HG02798 (cell line): ENCODE data around the gene ERBB2.
"Not testable (repeated sequence)": the region's sequence is repeated elsewhere in the genome, so short reads cannot be mapped to it uniquely, and the experiment has no call there.

ENCODE experiments used
- ATAC-seq: cut with Tn5 transposase; IDR thresholded peaks from one replicate; pipeline ENCODE4 v1.9.1; 2021; ENCODE audit warnings: mild to moderate bottlenecking; ENCODE audit not compliant: unreplicated experiment, poor library complexity

ERBB2 gene

DNA sequence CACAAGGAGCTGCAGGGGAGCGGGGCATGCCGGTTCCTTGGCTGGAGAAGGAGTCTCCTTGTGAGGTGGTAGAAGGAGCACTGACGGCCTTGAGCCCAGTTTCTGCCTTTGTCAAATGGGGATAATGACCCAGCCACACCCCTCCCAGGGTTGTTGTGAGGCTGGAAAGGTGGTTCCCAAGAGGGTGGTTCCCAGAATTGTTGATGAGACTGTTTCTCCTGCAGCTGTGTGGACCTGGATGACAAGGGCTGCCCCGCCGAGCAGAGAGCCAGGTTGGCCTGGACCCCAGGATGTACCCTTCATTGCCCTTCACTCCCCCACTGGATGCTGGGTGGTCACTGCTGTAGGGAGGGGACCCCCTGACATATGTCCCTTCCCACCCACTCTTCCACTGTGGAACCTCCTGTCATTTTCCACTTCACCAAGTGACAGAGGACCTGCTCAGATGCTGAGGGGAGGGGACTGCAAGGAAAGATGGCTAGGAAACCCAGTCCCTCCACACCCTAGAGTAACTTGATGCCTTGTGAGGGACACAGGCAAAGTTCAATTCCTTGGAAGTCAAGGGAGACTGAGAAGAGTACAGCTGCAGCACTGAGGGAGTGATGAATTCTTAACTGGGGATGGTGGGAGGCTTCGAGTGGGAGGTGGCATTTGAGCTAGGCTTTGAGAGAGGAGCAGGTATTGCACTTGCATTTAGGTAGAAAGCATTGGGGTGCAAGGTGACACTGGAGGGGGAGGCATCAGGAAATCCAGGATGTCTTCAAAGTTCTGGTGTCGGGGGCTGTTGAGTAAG, 19.9 kb downstream of the ERBB2 start:
- ATAC-seq: no peak

DNA sequence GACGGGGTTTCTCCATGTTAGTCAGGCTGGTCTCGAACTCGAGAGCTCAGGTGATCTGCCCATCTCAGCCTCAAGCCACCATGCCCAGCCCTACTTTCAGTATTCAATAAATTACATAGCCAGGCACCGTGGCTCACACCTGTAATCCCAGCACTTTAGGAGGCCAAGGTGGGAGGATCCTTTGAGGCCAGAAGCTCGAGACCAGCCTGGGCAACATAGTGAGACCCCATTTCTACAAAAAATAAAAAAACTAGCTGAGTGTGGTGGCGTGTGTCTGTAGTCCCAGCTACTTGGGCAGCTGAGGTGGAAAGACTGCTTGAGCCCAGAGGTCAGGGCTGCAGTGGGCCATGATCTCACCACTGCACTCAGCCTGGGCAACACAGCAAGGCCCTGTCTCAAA, 22.2 kb downstream of the ERBB2 start:
- no peak for ATAC-seq

DNA sequence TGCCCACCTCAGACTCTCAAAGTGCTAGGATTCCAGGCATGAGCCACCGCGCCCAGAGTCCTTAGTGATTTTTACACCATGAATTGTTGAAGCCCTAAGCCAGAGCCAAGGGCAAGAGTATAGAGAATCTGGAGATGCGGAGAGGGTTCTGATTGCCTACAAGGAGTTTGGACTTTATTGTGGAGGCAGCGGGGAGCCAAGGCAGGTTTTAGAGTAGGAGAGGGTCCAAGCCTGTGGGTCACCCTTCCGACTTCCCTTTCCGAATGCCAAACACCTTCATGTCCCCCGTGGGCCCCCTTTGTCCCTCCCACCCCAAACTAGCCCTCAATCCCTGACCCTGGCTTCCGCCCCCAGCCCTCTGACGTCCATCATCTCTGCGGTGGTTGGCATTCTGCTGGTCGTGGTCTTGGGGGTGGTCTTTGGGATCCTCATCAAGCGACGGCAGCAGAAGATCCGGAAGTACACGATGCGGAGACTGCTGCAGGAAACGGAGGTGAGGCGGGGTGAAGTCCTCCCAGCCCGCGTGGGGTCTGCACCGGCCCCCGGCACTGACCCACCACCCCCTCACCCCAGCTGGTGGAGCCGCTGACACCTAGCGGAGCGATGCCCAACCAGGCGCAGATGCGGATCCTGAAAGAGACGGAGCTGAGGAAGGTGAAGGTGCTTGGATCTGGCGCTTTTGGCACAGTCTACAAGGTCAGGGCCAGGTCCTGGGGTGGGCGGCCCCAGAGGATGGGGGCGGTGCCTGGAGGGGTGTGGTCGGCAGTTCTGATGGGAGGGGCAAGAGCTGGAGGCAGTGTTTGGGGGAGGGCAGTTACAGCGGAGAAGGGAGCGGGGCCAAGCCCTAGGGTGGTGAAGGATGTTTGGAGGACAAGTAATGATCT, 23.3 kb downstream of the ERBB2 start:
- no peak for ATAC-seq

DNA sequence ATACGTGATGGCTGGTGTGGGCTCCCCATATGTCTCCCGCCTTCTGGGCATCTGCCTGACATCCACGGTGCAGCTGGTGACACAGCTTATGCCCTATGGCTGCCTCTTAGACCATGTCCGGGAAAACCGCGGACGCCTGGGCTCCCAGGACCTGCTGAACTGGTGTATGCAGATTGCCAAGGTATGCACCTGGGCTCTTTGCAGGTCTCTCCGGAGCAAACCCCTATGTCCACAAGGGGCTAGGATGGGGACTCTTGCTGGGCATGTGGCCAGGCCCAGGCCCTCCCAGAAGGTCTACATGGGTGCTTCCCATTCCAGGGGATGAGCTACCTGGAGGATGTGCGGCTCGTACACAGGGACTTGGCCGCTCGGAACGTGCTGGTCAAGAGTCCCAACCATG, 24.9 kb downstream of the ERBB2 start:
- no peak for ATAC-seq

DNA sequence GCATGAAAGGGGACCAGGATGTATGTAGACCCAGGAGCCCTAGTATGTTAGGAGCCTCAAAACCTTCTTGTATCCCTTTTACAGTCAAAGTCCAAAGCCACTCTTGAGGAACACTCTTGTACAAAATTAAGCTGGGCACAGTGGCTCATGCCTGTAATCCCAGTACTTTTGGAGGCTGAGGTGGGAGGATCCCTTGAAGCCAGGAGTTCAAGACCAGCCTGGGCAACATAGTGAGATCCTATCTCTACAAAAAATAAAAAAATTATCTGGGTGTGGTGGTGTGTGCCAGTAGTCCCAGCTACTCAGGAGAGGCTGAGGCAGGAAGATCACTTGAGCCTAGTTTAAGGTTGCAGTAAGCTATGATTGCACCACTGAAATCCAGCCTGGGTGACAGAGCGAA, 26.1 kb downstream of the ERBB2 start:
- ATAC-seq: not testable (repeated sequence)

DNA sequence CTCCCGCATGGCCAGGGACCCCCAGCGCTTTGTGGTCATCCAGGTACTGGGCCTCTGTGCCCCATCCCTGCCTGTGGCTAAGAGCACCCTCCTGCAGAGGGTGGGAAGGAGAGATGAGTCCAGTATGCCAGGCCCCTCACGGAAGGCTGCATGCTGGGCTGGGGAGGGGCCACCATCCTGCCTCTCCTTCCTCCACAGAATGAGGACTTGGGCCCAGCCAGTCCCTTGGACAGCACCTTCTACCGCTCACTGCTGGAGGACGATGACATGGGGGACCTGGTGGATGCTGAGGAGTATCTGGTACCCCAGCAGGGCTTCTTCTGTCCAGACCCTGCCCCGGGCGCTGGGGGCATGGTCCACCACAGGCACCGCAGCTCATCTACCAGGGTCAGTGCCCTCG, 26.8 kb downstream of the ERBB2 start:
- no peak for ATAC-seq

DNA sequence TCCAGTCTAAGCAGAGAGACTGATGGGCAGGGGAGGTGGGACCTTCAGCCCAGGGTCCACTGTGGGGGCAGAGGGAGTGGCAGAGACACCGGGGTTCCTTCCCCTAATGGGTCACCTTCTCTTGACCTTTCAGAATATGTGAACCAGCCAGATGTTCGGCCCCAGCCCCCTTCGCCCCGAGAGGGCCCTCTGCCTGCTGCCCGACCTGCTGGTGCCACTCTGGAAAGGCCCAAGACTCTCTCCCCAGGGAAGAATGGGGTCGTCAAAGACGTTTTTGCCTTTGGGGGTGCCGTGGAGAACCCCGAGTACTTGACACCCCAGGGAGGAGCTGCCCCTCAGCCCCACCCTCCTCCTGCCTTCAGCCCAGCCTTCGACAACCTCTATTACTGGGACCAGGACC, 27.7 kb downstream of the ERBB2 start:
- ATAC-seq: no peak

DNA sequence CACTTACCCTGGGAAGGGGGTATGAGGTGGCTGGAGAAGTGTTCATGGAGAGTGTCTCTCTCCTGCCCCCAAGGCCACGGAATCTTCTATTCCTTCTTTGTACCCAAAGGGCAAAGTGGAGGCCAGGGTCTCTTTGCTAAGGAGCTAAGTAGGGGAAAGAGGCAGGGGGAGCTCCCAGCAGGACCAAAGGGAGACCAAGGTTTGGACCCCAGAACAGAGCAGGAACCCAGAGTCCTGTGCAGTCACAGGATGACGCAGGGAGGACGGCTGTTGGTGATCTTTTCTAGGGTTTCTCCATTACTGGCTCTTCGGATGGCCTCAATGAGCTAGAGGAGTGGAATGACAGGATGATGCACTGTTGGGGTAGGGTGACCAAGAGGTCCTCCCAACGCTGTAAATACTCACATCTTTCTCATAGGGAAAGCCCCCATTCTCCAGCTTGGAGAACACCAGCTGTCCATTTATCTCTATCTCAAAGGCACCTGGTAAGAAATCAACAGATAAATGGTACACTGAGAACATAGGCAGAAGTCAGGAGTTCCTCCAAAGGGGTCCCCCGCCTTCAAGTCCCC, 29.5 kb downstream of the ERBB2 start:
- ATAC-seq: no peak

DNA sequence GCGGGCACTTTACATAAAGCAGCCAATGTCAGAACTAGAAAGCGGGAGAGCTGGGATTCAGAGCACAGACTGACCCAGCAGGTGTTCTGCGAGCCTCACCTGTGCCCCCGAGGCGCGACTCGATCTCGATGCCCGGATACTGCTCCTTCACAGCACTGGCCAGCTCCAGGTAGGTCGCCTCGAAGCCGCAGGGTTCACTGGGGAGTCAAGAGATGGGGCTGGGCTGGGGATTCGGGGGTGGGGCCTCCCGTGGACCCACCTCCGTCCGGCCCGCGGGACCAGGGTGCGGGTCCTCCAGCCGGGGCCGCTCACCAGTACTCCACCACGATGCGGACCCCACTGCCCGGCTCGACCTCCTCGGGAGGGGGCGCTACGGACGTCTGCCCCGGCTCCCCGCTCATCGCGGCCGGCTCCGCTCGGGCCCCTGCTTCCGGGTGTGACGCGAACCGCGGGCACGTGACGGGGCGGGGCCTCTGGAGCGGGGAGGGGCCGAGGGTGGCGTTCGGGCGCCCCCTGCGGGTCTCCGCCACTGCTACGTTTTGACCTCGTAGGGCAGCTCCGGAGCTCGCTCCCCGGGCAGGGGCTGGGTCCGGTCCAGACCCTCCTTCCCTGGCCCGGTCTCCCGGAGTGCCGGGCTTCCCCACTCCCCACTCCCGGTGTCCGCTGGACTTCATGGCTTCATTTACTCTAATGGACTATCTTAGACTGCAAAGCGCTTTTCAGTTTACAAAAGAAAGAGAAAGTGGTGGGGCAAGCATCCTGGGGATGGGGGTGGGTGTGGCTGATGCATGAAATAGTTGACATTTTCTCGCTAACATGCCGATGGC, 30.4 kb downstream of the ERBB2 start, which contains the start of gene MIEN1:
MIEN1 (minus strand) TSS at position 438 of the 827 bp plus-strand sequence; CDS start at position 401, 37 bp downstream.
- ATAC-seq: peak; percentile 96

DNA sequence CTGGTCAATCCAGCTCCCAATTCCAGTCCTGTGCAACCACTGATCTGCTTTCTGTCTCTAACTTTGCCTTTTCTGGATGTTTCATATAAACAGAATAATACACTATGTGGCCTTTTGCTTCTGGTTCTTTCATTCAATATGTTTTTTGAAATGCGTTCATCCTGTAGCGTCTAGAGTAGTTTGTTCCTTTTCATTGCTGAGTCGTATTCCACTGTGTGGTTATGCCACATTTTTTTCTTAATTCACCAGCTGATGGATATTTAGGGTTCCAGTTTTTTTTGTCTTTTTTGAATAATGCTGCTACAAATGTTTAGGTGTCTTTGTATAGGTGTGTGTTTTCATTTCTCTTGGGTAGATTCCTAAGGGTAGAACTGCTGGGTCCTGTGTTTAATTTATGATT, 32.7 kb downstream of the ERBB2 start:
- ATAC-seq: no peak

DNA sequence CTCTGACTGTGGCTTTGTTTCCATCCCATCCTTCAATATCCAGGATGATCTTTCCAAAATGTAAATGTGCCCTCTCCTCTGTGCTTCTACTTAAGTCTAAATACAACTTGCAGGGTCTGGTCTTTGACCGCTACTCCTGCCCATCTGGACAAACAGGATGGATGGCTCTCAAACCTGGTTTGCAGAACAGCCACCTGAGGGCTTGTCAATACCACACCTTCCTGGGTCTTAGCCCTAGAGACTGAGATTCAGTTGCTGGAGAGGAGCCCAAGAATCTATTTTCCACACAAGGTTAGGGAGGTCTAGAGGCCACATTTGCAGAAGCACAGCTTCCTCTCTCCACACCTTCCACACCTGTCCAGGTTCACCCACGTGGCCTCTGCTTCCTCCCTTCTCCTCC, 36.0 kb downstream of the ERBB2 start:
- ATAC-seq: no peak

DNA sequence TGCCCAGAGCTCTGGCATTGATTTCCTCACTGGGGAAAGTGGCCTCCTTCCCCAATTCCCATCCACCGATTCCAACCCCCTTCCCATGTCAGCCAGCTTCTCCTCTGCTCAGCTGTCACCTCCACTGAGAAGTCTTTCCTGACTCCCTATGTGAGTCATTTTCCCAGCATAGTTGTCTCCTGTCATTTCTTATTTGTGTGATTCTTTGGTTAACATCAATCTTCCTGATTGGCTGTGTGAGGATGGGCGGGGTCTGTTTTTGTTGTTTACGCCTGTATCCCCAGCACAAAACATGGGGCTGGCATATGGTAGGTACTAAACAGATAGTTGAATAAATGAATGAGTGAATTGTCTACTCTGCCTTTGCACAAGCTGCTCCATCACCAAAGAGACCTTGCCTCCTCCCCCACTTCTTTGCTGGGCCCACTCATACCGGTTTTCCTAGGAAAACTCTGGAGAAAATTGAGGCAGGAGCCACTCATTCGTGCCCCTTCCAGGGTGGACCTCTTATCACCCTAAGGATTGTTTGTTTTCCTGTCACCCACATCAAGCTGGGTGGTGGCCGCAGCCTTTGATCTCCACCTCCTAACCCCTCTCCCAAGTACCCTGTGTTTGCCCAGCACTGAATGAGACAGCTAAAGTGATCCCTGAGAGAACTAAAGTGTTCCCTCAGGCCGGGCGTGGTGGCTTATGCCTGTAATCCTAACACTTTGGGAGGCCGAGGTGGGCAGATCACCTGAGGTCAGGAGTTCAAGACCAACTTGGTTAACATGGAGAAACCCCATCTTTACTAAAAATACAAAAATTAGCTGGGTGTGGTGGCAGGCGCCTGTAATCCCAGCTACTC, 36.7 kb downstream of the ERBB2 start:
- no peak for ATAC-seq

DNA sequence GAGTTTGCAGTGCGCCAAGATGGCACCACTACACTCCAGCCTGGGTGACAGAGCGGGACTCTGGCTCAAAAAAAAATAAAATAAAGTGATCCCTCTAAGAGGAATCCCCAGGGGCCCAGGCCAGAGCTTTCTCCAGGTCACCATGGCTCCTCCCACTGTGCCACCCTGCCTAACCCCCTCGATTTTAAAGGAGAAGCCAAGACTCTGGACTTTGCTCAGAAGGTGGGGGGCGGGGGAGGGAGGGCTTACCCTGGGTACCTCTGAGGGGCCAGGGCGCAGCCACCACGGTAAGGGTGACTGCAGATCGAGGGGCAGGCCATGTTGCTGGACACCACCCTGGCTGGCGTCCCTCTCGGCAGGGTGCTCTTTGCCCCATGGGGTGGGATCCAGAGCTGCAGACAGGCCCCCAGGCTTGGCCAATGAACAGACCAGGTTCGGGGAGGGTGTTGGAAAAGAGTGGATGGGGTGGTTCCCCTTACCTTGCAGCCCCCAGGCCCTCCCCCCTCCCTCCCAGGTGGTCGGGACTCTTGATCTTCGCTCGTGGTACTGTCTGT, 37.4 kb downstream of the ERBB2 start:
- ATAC-seq: no peak

DNA sequence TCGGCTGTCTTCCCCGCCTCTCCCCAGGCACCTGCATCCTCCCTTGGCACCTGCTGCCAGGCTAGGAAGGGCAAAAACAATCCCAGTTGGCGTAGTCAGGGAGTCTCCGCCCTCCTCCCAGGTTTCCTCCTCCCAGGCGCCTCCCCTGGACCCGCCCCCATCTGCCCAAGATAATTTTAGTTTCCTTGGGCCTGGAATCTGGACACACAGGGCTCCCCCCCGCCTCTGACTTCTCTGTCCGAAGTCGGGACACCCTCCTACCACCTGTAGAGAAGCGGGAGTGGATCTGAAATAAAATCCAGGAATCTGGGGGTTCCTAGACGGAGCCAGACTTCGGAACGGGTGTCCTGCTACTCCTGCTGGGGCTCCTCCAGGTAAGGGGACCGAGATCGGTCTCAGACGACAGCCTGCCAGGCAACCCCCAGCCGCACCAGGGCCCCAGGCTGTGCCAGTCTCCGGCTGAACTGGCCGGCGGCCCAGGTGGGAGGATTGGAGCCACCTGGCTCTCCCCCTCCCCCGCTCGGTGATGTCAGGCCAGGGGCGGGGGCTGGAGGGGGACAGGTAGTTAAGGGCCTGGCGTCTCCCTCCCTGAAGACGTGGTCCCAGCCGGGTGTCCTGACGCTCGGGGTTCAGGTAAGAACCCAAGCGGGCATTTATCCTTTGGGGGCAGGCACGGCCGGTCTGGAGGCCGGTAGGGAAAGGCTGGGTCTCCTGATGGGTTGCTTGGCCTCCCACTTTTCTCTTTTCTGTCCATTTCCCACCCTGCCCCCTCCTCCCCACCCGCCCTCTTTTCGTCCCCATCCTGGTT, 38.1 kb downstream of the ERBB2 start, which contains the start of gene GRB7:
GRB7 (plus strand) TSS at position 179 of the 808 bp plus-strand sequence. CDS start 4,364 bp downstream, outside the sequence.
- ATAC-seq: no peak

DNA sequence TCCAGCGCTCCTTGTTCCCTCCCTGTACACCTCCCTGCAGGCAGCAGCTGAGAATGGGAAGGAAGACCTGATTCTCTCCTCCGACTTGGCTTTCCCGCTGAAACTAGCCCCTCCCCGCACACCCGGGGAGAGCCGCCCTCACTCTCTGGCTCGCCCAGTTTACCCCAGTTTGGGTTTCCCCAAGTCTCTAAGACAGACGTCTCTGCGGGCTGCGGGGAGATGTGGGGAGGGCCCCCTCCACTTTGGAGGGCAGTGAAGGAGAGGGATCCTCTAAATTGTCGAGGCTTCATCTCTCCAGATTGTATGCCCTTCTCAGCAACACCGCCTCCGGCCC, 38.7 kb downstream of the ERBB2 start:
- ATAC-seq: no peak

DNA sequence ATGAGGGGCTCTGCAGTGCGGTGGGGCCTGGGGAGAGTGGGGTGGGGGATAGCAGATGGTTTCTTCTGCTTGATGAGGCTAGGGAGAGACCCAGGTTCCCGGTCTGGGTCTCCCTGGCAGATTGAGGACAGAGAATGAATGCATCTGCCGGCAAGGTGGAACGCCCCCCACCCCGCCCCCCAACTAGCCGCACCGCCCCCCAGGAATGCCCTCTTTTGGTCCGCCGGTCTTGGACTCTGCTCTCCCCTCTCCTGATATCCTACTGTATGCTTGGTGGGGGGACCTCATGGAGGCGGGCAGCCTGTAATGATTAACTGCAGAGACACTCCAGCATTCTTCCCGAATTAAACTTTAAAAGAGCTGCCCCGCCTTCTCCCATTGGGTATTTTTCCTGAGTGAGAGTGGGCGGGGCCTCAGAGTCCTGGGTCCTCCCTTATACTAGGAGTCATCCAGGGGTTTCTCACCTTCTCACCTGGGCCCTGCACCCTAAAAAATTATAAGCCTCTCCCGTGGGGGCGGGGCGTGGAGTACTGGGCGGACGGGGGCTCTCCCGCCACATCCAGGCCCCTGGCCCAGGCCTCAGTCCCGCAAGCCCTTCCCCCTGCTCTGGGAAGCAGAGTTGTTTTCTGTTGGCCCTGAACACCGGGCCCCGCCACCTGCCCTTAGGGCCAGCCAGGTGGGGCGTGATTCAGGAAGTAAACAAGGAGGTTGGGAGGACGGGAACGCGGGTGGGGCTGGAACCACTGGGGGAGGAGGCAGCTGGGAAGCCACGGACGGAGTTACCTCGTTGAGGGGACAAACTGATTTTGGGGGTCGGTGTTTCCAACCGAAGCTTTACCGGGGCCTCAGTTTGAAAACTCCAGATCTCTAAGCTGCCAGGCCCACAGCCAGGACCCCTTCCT, 39.4 kb downstream of the ERBB2 start:
- no peak for ATAC-seq

DNA sequence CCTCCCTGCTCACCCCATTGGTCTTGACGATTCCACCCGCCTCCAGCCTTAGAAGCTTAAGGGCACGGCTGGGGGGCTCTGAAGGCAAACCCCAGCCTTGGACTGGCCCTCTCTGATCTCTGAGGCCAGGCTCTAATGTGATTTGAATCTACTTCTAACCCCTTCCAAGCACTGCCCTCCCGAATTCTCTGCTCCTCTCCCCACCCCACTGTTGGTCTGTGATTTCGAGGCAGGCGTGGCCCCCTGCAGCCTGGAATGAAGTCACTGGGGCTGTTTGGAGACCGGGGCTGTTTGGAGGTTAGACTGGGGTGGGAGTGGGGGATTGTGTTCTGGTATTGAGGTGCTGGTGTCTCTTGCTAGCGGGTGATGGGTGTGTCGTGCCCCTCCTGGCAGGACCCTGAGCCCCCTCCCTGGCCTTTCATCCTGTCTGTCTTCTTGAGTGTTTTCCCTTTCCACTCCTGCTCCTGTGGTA, 40.1 kb downstream of the ERBB2 start:
- ATAC-seq: no peak
